ENCODE measurements around the gene NEK11.

GRCh38 chr3:131396170-131396569, 369.5 kb downstream of the NEK11 start:
- TF ChIP-seq POLR2A (IDR thresholded peaks at IDR 0.05) (no peak), POLR2AphosphoS5 (IDR thresholded peaks at IDR 0.05) (no peak)
